Parathyroid adenoma (tissue), 2 donors: ENCODE data around the gene SRGN.

ENCODE experiments used
- H2AFZ ChIP-seq: fragments of 300-600 bp; sonication (generic); one replicate; pipeline ENCODE4 v1.7.0; 2017; ENCODE audit warnings: antibody characterized with exemption, mild to moderate bottlenecking
- H3K27ac ChIP-seq: fragments of 300-600 bp; sonication (generic); one replicate; pipeline ENCODE4 v1.7.0; 2017
- H3K27me3 ChIP-seq: fragments of 300-600 bp; sonication (generic); one replicate; pipeline ENCODE4 v1.7.0; 2017; ENCODE audit warnings: low read length; ENCODE audit not compliant: control insufficient read depth, insufficient read depth
- H3K36me3 ChIP-seq: fragments of 300-600 bp; sonication (generic); one replicate; pipeline ENCODE4 v1.7.0; 2017; ENCODE audit warnings: low read length; ENCODE audit not compliant: control insufficient read depth, insufficient read depth
- H3K4me1 ChIP-seq: fragments of 300-600 bp; sonication (generic); one replicate; pipeline ENCODE4 v1.7.0; 2017; ENCODE audit warnings: control low read depth
- H3K4me2 ChIP-seq: fragments of 300-600 bp; sonication (generic); one replicate; pipeline ENCODE4 v1.7.0; 2017; ENCODE audit warnings: low read length
- H3K4me3 ChIP-seq: fragments of 300-600 bp; sonication (generic); one replicate; pipeline ENCODE4 v1.7.0; 2017; ENCODE audit warnings: low read depth, low read length
- H3K79me2 ChIP-seq: fragments of 300-600 bp; sonication (generic); one replicate; pipeline ENCODE4 v1.7.0; 2017; ENCODE audit warnings: control low read depth
- H3K9ac ChIP-seq: fragments of 300-600 bp; sonication (generic); one replicate; pipeline ENCODE4 v1.7.0; 2017; ENCODE audit warnings: mild to moderate bottlenecking
- H3K9me3 ChIP-seq: fragments of 300-600 bp; sonication (generic); one replicate; pipeline ENCODE4 v1.7.0; 2017; ENCODE audit warnings: low read length; ENCODE audit not compliant: control insufficient read depth
- CTCF ChIP-seq: fragments of 300-600 bp; sonication (generic); IDR thresholded peaks from one replicate; pipeline ENCODE4 v1.7.0; 2017; ENCODE audit warnings: antibody characterized with exemption, mild to moderate bottlenecking
- donor health status: primary hyperparathyroidism.

The SRGN gene

GRCh38 chr10:69044546-69044945, 43.4 kb upstream of the SRGN start:
- no peak overlapping the region for H3K9ac ChIP-seq
- no peaks in the 10 kb centered on the region for H3K36me3 ChIP-seq
- peaks cover 31% of the 10 kb centered on the region for H3K4me1 ChIP-seq
- H3K79me2 ChIP-seq = no peaks in the 10 kb centered on the region
- no peaks in the 10 kb centered on the region for H3K9me3 ChIP-seq
- no peak for TF ChIP-seq CTCF
- no peak overlapping the region for H2AFZ ChIP-seq
- no peak overlapping the region for H3K27ac ChIP-seq
- no peaks in the 10 kb centered on the region for H3K27me3 ChIP-seq
- no peak overlapping the region for H3K4me2 ChIP-seq
- no peak overlapping the region for H3K4me3 ChIP-seq

- H3K79me2 ChIP-seq = no peaks in the 10 kb centered on the region
- no peak overlapping the region for H3K4me3 ChIP-seq
- peak overlapping the region; percentile 72 for H2AFZ ChIP-seq
- no peaks in the 10 kb centered on the region for H3K36me3 ChIP-seq
- H3K4me1 ChIP-seq = peaks cover 31% of the 10 kb centered on the region
- H3K9ac ChIP-seq = no peak overlapping the region
- no peaks in the 10 kb centered on the region for H3K27me3 ChIP-seq
- peak overlapping the region; percentile 72 for H3K27ac ChIP-seq
- no peak for TF ChIP-seq CTCF
- no peaks in the 10 kb centered on the region for H3K9me3 ChIP-seq
- no peak overlapping the region for H3K4me2 ChIP-seq
Observed at GRCh38 chr10:69045441-69046300, 42.2 kb upstream of the SRGN start.

DNA sequence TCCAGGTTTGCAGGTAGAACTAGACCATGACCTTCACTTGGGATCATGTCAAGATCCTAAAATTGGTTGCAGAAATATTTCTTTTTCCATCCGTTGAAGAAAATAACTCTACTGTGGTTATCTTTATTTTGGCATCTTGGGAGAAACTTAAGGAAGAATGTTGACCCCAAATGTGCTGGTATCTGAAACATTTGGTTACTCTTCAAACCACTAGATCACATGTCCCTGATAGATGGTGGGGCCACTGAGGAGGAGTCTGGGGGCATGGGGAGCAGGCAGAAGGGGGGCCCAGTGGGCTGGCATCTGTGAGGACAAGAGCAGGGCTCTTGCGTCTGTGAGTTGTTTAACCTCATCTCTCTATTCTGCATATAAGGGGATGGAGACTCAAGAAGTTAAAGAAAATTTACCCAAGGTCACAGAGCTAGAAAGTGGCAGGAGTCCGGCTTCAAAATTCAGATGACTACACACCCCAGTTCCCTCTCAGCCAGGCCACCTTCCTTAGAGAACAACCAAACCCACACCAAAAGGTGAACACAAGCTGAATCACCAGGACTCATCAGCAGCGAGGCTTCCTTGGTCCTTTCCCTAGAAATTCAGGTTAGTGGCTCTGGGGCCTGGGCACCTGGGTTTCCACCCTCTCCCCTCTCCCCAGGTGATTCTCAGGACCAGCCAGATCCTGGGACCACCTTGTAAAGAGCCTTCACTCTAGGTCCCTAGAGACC, 40.6 kb upstream of the SRGN start:
- Histone ChIP-seq H3K4me3 (peak overlapping the region; percentile 33), H3K27me3 (no peaks in the 10 kb centered on the region), H3K9ac (no peak overlapping the region), H3K79me2 (no peaks in the 10 kb centered on the region), H2AFZ (peak overlapping the region; percentile 74), H3K4me1 (peaks cover 38% of the 10 kb centered on the region), H3K9me3 (no peaks in the 10 kb centered on the region), H3K36me3 (no peaks in the 10 kb centered on the region), H3K4me2 (peak overlapping the region; percentile 60), H3K27ac (peak overlapping the region; percentile 72)
- TF ChIP-seq CTCF = no peak

DNA sequence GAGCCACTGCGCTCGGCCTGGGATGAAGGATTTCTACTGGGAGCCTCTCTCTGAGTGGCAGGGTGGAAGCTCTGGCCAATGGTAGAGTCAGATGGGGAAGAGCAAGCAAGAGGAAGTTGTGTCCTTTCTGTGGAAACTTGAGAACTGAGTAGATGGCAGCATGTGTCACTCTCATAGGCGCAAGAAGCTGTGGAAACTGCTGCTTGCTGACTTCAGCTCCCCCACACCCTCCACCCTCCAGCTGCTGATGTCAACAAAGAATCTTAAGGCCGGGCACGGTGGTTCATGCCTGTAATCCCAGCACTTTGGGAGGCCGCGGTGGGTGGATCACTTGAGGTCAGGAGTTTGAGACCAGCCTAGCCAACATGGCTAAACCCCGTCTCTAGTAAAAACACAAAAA, 39.8 kb upstream of the SRGN start:
- H3K4me3 ChIP-seq = no peak overlapping the region
- no peaks in the 10 kb centered on the region for H3K9me3 ChIP-seq
- H3K4me2 ChIP-seq = peak overlapping the region; percentile 13
- no peak overlapping the region for H3K9ac ChIP-seq
- no peaks in the 10 kb centered on the region for H3K79me2 ChIP-seq
- peak overlapping the region; percentile 72 for H3K27ac ChIP-seq
- H3K4me1 ChIP-seq = peaks cover 38% of the 10 kb centered on the region
- H3K36me3 ChIP-seq = no peaks in the 10 kb centered on the region
- H2AFZ ChIP-seq = peak overlapping the region; percentile 74
- TF ChIP-seq CTCF = no peak
- H3K27me3 ChIP-seq = no peaks in the 10 kb centered on the region
